ENCODE measurements around the gene AFG3L2. TPM values are rescaled to one million over a fixed set of nuclear protein-coding genes. Genes with fewer than 3 reads are reported as not detected.
A peak's percentile ranks its signal among the peaks of the same experiment; 100 is the strongest.

Gene AFG3L2
- total RNA-seq, 1 experiment from 2014 or later = 66.7 TPM

DNA sequence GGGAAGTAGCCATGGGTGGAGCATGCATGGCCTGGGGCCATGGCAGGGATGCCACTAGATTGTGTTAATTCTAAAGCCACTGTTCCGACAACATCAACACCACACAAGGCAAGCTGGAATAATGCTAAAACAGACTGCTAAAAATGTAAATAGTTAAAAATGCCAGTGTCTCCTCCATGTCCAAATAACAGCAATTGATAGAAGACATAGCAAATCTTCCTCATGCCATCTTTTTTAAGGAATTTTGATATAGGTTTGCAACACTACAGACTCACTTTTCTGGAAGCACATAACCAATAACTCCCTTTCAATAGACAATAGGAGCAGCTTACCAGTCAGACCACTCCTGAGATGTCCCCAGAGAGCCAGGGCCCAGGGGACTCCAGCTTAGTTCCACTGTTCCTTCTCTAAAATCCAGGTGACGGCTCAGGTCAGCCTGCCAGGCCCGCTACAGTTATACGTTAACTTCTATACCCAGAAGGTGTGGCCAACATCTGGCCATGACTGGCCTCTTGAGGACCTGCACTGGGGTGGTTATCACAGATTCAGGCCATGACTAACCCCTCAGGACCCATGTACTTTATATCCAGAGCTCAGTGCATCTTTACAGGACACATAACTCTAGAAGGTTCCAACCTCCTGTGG lies 48.7 kb downstream of the AFG3L2 start:
- no peaks in the 10 kb centered on the region for H3K27me3 ChIP-seq (ENCODE audit: insufficient read depth, low read length)
- TSS peak; percentile 8 for BruUV-seq (replicated peaks)
- ATAC-seq = no peak
- intact Hi-C loops (cut with micrococcal nuclease) = loop anchor here (5.0 kb wide), 1 partner anchor 334 kb away; no protein-coding TSS in a partner anchor
- no peak overlapping the region for H3K4me3 ChIP-seq (replicated peaks in 1 of 2; ENCODE audit: low read depth in 1 of 2, low read length in 2 of 2)
- peaks cover 28% of the 10 kb centered on the region for H3K79me2 ChIP-seq (ENCODE audit: insufficient read depth, low read length)
- H2AFZ ChIP-seq (ENCODE audit: low read depth, low read length, poor library complexity, severe bottlenecking) = no peak overlapping the region
- peaks cover 13 to 34% of the 10 kb centered on the region in 2 experiments; a peak in 2 of 4 replicates for H3K36me3 ChIP-seq (ENCODE audit: control insufficient read depth in 1 of 2, insufficient read depth in 2 of 2, low read length in 2 of 2)
- no peak overlapping the region for H3K27ac ChIP-seq (ENCODE audit: low read depth, low read length)
- POLR2A ChIA-PET = interaction anchor here (0.8 kb wide), 1 partner anchor 47 kb away, joined by 3 read pairs; no protein-coding TSS in a partner anchor
- no peak overlapping the region for H3K4me2 ChIP-seq (ENCODE audit: low read length)
- H3K9ac ChIP-seq (ENCODE audit: low read length) = no peak overlapping the region
- DNase-seq (ENCODE audit: low read depth, low spot score) = no peak
- RAD21 ChIA-PET (ENCODE audit: low non-redundant PET in 1 of 2, low total read pairs in 2 of 2, uncharacterized antibody in 2 of 2, unreplicated experiment in 2 of 2) = interaction anchor here in 1 of 2 experiments (1.1 kb wide), 1 partner anchor 41 kb away, joined by 4 read pairs; no protein-coding TSS in a partner anchor
- no peaks in the 10 kb centered on the region for H4K20me1 ChIP-seq (ENCODE audit: insufficient read depth)
- H3K9me2 ChIP-seq (ENCODE audit: insufficient read depth) = no peaks in the 10 kb centered on the region
- no peaks in the 10 kb centered on the region for H3K9me3 ChIP-seq (ENCODE audit: control insufficient read depth in 1 of 2, insufficient read depth in 1 of 2, low read depth in 1 of 2, low read length in 2 of 2)
- TF ChIP-seq ZFX (IDR thresholded peaks at IDR 0.05) (no peak), CEBPB (IDR thresholded peaks at IDR 0.05; ENCODE audit: low read depth) (no peak), TCF7L2 (IDR thresholded peaks at IDR 0.05; ENCODE audit: borderline replicate concordance, extremely low read depth, insufficient read depth, insufficient read length) (no peak), YY1 (IDR thresholded peaks at IDR 0.05; ENCODE audit: extremely low read depth, insufficient replicate concordance, low read depth, low read length) (no peak), EGR1 (IDR thresholded peaks at IDR 0.05; ENCODE audit: low read depth) (no peak), CBX3 (IDR thresholded peaks at IDR 0.05; ENCODE audit: low read depth) (no peak), SP1 (IDR thresholded peaks at IDR 0.05; ENCODE audit: low read depth) (no peak), EZH2 (IDR thresholded peaks at IDR 0.05) (no peak), ZNF274 (IDR thresholded peaks at IDR 0.05; ENCODE audit: low read depth, low read length) (no peak), POLR2A (IDR thresholded peaks at IDR 0.05; ENCODE audit: borderline replicate concordance, extremely low read depth, insufficient read depth, insufficient read length) (no peak), FOSL1 (IDR thresholded peaks at IDR 0.05; ENCODE audit: low read depth) (no peak), EZH2phosphoT487 (IDR thresholded peaks at IDR 0.05; ENCODE audit: borderline replicate concordance) (no peak)
- TF ChIP-seq, protein P1, sequence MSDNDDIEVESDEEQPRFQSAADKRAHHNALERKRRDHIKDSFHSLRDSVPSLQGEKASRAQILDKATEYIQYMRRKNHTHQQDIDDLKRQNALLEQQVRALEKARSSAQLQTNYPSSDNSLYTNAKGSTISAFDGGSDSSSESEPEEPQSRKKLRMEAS (IDR thresholded peaks at IDR 0.05) = no peak
- TF ChIP-seq, protein P2, sequence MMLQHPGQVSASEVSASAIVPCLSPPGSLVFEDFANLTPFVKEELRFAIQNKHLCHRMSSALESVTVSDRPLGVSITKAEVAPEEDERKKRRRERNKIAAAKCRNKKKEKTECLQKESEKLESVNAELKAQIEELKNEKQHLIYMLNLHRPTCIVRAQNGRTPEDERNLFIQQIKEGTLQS (IDR thresholded peaks at IDR 0.05) = no peak
- TF ChIP-seq, protein P3, sequence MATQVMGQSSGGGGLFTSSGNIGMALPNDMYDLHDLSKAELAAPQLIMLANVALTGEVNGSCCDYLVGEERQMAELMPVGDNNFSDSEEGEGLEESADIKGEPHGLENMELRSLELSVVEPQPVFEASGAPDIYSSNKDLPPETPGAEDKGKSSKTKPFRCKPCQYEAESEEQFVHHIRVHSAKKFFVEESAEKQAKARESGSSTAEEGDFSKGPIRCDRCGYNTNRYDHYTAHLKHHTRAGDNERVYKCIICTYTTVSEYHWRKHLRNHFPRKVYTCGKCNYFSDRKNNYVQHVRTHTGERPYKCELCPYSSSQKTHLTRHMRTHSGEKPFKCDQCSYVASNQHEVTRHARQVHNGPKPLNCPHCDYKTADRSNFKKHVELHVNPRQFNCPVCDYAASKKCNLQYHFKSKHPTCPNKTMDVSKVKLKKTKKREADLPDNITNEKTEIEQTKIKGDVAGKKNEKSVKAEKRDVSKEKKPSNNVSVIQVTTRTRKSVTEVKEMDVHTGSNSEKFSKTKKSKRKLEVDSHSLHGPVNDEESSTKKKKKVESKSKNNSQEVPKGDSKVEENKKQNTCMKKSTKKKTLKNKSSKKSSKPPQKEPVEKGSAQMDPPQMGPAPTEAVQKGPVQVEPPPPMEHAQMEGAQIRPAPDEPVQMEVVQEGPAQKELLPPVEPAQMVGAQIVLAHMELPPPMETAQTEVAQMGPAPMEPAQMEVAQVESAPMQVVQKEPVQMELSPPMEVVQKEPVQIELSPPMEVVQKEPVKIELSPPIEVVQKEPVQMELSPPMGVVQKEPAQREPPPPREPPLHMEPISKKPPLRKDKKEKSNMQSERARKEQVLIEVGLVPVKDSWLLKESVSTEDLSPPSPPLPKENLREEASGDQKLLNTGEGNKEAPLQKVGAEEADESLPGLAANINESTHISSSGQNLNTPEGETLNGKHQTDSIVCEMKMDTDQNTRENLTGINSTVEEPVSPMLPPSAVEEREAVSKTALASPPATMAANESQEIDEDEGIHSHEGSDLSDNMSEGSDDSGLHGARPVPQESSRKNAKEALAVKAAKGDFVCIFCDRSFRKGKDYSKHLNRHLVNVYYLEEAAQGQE (IDR thresholded peaks at IDR 0.05; ENCODE audit: low read depth) = no peak
- TF ChIP-seq, protein P4, sequence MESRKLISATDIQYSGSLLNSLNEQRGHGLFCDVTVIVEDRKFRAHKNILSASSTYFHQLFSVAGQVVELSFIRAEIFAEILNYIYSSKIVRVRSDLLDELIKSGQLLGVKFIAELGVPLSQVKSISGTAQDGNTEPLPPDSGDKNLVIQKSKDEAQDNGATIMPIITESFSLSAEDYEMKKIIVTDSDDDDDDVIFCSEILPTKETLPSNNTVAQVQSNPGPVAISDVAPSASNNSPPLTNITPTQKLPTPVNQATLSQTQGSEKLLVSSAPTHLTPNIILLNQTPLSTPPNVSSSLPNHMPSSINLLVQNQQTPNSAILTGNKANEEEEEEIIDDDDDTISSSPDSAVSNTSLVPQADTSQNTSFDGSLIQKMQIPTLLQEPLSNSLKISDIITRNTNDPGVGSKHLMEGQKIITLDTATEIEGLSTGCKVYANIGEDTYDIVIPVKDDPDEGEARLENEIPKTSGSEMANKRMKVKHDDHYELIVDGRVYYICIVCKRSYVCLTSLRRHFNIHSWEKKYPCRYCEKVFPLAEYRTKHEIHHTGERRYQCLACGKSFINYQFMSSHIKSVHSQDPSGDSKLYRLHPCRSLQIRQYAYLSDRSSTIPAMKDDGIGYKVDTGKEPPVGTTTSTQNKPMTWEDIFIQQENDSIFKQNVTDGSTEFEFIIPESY (IDR thresholded peaks at IDR 0.05; ENCODE audit: extremely low read depth, insufficient replicate concordance, low read length) = no peak
- TF ChIP-seq, protein P5, sequence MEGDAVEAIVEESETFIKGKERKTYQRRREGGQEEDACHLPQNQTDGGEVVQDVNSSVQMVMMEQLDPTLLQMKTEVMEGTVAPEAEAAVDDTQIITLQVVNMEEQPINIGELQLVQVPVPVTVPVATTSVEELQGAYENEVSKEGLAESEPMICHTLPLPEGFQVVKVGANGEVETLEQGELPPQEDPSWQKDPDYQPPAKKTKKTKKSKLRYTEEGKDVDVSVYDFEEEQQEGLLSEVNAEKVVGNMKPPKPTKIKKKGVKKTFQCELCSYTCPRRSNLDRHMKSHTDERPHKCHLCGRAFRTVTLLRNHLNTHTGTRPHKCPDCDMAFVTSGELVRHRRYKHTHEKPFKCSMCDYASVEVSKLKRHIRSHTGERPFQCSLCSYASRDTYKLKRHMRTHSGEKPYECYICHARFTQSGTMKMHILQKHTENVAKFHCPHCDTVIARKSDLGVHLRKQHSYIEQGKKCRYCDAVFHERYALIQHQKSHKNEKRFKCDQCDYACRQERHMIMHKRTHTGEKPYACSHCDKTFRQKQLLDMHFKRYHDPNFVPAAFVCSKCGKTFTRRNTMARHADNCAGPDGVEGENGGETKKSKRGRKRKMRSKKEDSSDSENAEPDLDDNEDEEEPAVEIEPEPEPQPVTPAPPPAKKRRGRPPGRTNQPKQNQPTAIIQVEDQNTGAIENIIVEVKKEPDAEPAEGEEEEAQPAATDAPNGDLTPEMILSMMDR (IDR thresholded peaks at IDR 0.05 in 2 of 3, conservative IDR thresholded peaks at IDR 0.05 in 1 of 3; ENCODE audit: borderline replicate concordance in 1 of 3, insufficient read depth in 1 of 3, low read depth in 2 of 3, low read length in 2 of 3) = no peak
- CTCF ChIA-PET = interaction anchor here (0.6 to 2.5 kb wide), 23 partner anchors 8 to 831 kb away, joined by 3 to 29 read pairs (median 3); partner anchors contain the start of gene AFG3L2
- peaks cover 0 to 7% of the 10 kb centered on the region in 2 experiments; a peak in 1 of 4 replicates for H3K4me1 ChIP-seq (ENCODE audit: control insufficient read depth in 1 of 2, insufficient read depth in 2 of 2, low read length in 2 of 2)

All from HCT116 (cell line).